ENCODE data around the gene MALT1.
"Not testable (repeated sequence)": the region's sequence is repeated elsewhere in the genome, so short reads cannot be mapped to it uniquely, and the experiment has no call there.

The MALT1 gene

DNA sequence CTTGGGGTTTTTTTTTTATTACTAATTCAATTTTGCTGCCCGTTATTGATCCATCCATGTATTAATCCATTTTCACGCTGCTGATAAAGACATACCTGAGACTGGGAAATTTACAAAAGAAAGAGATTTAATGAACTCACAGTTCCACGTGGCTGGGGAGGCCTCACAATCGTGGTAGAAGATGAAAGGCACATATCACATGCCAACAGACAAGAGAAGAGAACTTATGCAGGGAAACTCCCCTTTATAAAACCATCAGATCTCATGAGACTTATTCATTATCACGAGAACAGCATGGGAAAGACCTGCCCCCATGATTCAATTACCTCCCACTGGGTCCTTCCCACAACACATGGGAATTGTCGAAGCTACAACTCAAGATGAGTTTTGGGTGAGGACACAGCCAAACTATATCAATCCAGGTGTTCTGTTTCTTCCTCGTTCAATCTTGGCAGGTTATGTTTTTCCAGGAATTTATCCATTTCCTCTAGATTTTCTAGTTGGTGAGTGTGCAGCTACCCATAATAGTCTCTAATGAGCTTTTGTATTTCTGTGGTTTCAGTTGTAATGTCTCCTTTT, 18.0 kb upstream of the MALT1 start:
- WGBS, 2 experiments (ENCODE audit: insufficient coverage in 2 of 2), result 88 to 100% methylated on average over 1 to 4 of the region's 7 CpGs
- H3K4me3 ChIP-seq (ENCODE audit: extremely low read depth, insufficient read depth, low read length, poor library complexity, severe bottlenecking); H3K36me3 ChIP-seq (ENCODE audit: control insufficient read depth, insufficient read depth, low read length); H3K27ac ChIP-seq (ENCODE audit: low read depth, low read length, severe bottlenecking); H3K4me1 ChIP-seq (ENCODE audit: control insufficient read depth, insufficient read depth, low read length, poor library complexity, severe bottlenecking): not testable (repeated sequence)
- peaks cover 14% of the 10 kb centered on the region for H3K9me3 ChIP-seq (ENCODE audit: control insufficient read depth, low read length)

- 50% methylated on average over 1 of the region's 3 CpGs; no CpG with 5 or more reads in 1 of the 2 experiments for WGBS, 2 experiments (ENCODE audit: insufficient coverage in 2 of 2)
- Histone ChIP-seq H3K9me3 (ENCODE audit: control insufficient read depth, low read length) (peaks cover 14% of the 10 kb centered on the region), H3K36me3 (ENCODE audit: control insufficient read depth, insufficient read depth, low read length) (no peaks in the 10 kb centered on the region), H3K4me1 (ENCODE audit: control insufficient read depth, insufficient read depth, low read length, poor library complexity, severe bottlenecking) (no peaks in the 10 kb centered on the region), H3K4me3 (ENCODE audit: extremely low read depth, insufficient read depth, low read length, poor library complexity, severe bottlenecking) (no peak overlapping the region), H3K27ac (ENCODE audit: low read depth, low read length, severe bottlenecking) (no peak overlapping the region)
These were observed 17.3 kb upstream of the MALT1 start for GRCh38 chr18:58653814-58654509.

GRCh38 chr18:58654896-58655614, 16.2 kb upstream of the MALT1 start:
- Histone ChIP-seq H3K4me1 (ENCODE audit: control insufficient read depth, insufficient read depth, low read length, poor library complexity, severe bottlenecking) (no peaks in the 10 kb centered on the region), H3K27ac (ENCODE audit: low read depth, low read length, severe bottlenecking) (no peak overlapping the region), H3K9me3 (ENCODE audit: control insufficient read depth, low read length) (peaks cover 14% of the 10 kb centered on the region), H3K4me3 (ENCODE audit: extremely low read depth, insufficient read depth, low read length, poor library complexity, severe bottlenecking) (no peak overlapping the region), H3K36me3 (ENCODE audit: control insufficient read depth, insufficient read depth, low read length) (no peaks in the 10 kb centered on the region)
- 75% methylated on average over 1 of the region's 6 CpGs; no CpG with 5 or more reads in 1 of the 2 experiments for WGBS, 2 experiments (ENCODE audit: insufficient coverage in 2 of 2)

DNA sequence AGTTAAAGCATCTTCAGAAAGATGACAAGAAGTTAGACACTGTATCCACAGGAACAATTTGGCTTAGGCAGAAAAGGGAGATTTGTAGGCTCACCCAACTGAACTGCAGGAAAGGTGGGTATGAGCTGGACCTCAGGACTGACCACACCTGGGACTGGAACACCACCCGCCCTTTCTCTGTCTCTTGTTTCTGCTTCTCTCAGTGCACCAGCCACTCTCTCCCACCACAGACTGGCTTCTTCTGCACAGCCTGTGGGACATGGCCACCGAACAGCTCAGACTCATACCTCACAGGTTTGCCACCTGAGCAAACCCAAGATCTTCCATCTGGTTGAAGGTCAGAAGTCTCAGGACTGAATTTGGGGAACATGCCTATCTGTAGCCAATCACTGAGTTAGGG, 14.2 kb upstream of the MALT1 start:
- H3K4me1 ChIP-seq (ENCODE audit: control insufficient read depth, insufficient read depth, low read length, poor library complexity, severe bottlenecking), result no peaks in the 10 kb centered on the region
- no peak overlapping the region for H3K27ac ChIP-seq (ENCODE audit: low read depth, low read length, severe bottlenecking)
- 90 to 100% methylated on average over 2 of the region's 2 CpGs for WGBS, 2 experiments (ENCODE audit: insufficient coverage in 2 of 2)
- no peaks in the 10 kb centered on the region for H3K36me3 ChIP-seq (ENCODE audit: control insufficient read depth, insufficient read depth, low read length)
- peaks cover 14% of the 10 kb centered on the region for H3K9me3 ChIP-seq (ENCODE audit: control insufficient read depth, low read length)
- no peak overlapping the region for H3K4me3 ChIP-seq (ENCODE audit: extremely low read depth, insufficient read depth, low read length, poor library complexity, severe bottlenecking)

GRCh38 chr18:58657494-58657893, 13.8 kb upstream of the MALT1 start:
- H3K27ac ChIP-seq (ENCODE audit: low read depth, low read length, severe bottlenecking), result no peak overlapping the region
- H3K4me3 ChIP-seq (ENCODE audit: extremely low read depth, insufficient read depth, low read length, poor library complexity, severe bottlenecking), result no peak overlapping the region
- no peaks in the 10 kb centered on the region for H3K36me3 ChIP-seq (ENCODE audit: control insufficient read depth, insufficient read depth, low read length)
- WGBS, 2 experiments (ENCODE audit: insufficient coverage in 2 of 2), result no CpG with 5 or more reads among the region's 1 CpG
- peaks cover 14% of the 10 kb centered on the region for H3K9me3 ChIP-seq (ENCODE audit: control insufficient read depth, low read length)
- no peaks in the 10 kb centered on the region for H3K4me1 ChIP-seq (ENCODE audit: control insufficient read depth, insufficient read depth, low read length, poor library complexity, severe bottlenecking)

DNA sequence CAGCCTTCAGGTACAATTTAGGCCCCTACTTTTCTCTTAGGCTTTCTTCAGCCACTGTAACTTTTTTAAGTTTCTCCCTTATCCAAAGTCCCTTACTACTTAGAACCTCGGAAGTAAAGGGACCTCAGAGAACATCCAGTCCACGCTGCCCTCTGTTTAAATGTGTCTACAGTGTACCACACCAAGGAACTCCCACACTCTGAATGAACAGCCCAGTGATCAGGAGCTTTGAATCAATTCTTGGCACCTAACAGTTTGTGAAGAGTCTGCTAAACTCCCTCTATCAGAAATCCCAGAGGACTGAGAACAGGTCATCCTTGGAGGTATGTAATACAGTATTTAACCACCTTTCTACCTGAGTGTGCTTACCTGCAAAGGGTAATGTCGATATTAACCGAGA, 11.6 kb upstream of the MALT1 start:
- 100% methylated on average over 2 of the region's 4 CpGs; no CpG with 5 or more reads in 1 of the 2 experiments for WGBS, 2 experiments (ENCODE audit: insufficient coverage in 2 of 2)
- Histone ChIP-seq H3K27ac (ENCODE audit: low read depth, low read length, severe bottlenecking) (no peak overlapping the region), H3K9me3 (ENCODE audit: control insufficient read depth, low read length) (peaks cover 14% of the 10 kb centered on the region), H3K36me3 (ENCODE audit: control insufficient read depth, insufficient read depth, low read length) (no peaks in the 10 kb centered on the region), H3K4me3 (ENCODE audit: extremely low read depth, insufficient read depth, low read length, poor library complexity, severe bottlenecking) (no peak overlapping the region), H3K4me1 (ENCODE audit: control insufficient read depth, insufficient read depth, low read length, poor library complexity, severe bottlenecking) (no peaks in the 10 kb centered on the region)

DNA sequence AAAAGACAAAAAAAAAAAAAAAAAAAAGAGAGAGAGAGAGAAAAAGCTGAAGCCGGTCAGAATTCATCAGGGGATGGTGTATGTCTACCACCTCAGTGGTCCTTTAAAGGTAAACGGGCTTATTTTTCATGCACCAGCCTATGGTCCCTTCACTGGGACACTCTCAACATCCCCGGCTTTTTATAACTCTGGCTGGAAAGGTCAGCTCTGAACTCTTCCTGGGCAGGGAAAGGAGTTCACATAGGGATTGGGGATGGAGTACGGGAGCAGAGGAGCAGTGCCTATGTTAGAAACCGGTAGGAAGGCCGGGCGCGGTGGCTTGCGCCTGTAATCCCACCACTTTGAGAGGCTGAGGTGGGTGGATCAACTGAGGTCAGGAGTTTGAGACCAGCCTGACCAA, 10.3 kb upstream of the MALT1 start:
- Histone ChIP-seq H3K36me3 (ENCODE audit: control insufficient read depth, insufficient read depth, low read length) (no peaks in the 10 kb centered on the region), H3K4me1 (ENCODE audit: control insufficient read depth, insufficient read depth, low read length, poor library complexity, severe bottlenecking) (no peaks in the 10 kb centered on the region), H3K4me3 (ENCODE audit: extremely low read depth, insufficient read depth, low read length, poor library complexity, severe bottlenecking) (no peak overlapping the region), H3K27ac (ENCODE audit: low read depth, low read length, severe bottlenecking) (no peak overlapping the region), H3K9me3 (ENCODE audit: control insufficient read depth, low read length) (peaks cover 4% of the 10 kb centered on the region)
- 89 to 100% methylated on average over 4 to 7 of the region's 9 CpGs for WGBS, 2 experiments (ENCODE audit: insufficient coverage in 2 of 2)

GRCh38 chr18:58661423-58661822, 9.8 kb upstream of the MALT1 start:
- no peaks in the 10 kb centered on the region for H3K36me3 ChIP-seq (ENCODE audit: control insufficient read depth, insufficient read depth, low read length)
- H3K9me3 ChIP-seq (ENCODE audit: control insufficient read depth, low read length), result peaks cover 3% of the 10 kb centered on the region
- no peak overlapping the region for H3K27ac ChIP-seq (ENCODE audit: low read depth, low read length, severe bottlenecking)
- H3K4me3 ChIP-seq (ENCODE audit: extremely low read depth, insufficient read depth, low read length, poor library complexity, severe bottlenecking), result no peak overlapping the region
- WGBS, 2 experiments (ENCODE audit: insufficient coverage in 2 of 2), result 67 to 100% methylated on average over 1 of the region's 3 CpGs
- no peaks in the 10 kb centered on the region for H3K4me1 ChIP-seq (ENCODE audit: control insufficient read depth, insufficient read depth, low read length, poor library complexity, severe bottlenecking)

- Histone ChIP-seq H3K9me3 (ENCODE audit: control insufficient read depth, low read length) (no peaks in the 10 kb centered on the region), H3K36me3 (ENCODE audit: control insufficient read depth, insufficient read depth, low read length) (no peaks in the 10 kb centered on the region), H3K4me1 (ENCODE audit: control insufficient read depth, insufficient read depth, low read length, poor library complexity, severe bottlenecking) (no peaks in the 10 kb centered on the region), H3K27ac (ENCODE audit: low read depth, low read length, severe bottlenecking) (no peak overlapping the region), H3K4me3 (ENCODE audit: extremely low read depth, insufficient read depth, low read length, poor library complexity, severe bottlenecking) (no peak overlapping the region)
- WGBS, 2 experiments (ENCODE audit: insufficient coverage in 2 of 2), result 100% methylated on average over 3 of the region's 4 CpGs
These were observed 9.1 kb upstream of the MALT1 start for GRCh38 chr18:58662118-58662517.

DNA sequence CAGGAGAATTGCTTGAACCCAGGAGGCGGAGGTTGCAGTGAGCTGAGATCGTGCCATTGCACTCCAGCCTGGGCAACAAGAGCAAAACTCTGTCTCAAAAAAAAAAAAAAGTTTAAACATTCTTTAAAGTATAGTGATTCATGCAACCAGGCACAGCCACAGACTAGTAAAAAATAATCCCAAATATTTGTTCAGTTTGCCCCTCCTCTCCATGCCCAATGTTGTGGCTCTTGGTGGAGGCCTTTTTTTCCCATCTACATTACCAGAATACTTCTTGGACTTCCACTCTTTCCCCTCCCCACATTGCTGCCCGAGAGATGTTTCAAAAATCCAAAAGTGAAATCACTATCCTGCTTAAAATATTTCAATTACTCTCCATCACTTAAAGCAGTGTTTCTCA, 5.1 kb upstream of the MALT1 start:
- H3K4me3 ChIP-seq (ENCODE audit: extremely low read depth, insufficient read depth, low read length, poor library complexity, severe bottlenecking), result no peak overlapping the region
- no peak overlapping the region for H3K27ac ChIP-seq (ENCODE audit: low read depth, low read length, severe bottlenecking)
- no peaks in the 10 kb centered on the region for H3K9me3 ChIP-seq (ENCODE audit: control insufficient read depth, low read length)
- 100% methylated on average over 1 of the region's 3 CpGs for WGBS, 2 experiments (ENCODE audit: insufficient coverage in 2 of 2)
- no peaks in the 10 kb centered on the region for H3K36me3 ChIP-seq (ENCODE audit: control insufficient read depth, insufficient read depth, low read length)
- peaks cover 6% of the 10 kb centered on the region for H3K4me1 ChIP-seq (ENCODE audit: control insufficient read depth, insufficient read depth, low read length, poor library complexity, severe bottlenecking)

DNA sequence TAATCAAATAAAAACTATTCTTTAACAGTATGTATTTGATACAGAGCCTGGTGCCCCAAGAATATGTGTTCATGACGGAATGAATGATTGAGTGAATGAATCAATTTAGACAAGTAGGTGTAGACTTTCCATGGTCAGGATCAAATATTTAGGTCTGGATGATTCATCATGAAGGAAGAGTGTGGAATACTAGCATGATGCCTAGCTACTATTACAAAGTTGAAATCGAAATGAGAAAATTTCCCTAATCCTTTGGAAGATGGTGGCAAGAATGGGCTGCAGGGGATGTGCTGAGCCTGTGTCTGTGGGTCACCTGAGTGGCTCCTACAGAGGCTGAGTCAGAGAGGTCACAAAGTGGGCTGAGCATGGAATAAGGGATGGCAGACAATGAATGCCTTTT, 3.1 kb upstream of the MALT1 start:
- Histone ChIP-seq H3K4me1 (ENCODE audit: control insufficient read depth, insufficient read depth, low read length, poor library complexity, severe bottlenecking) (peaks cover 6% of the 10 kb centered on the region), H3K27ac (ENCODE audit: low read depth, low read length, severe bottlenecking) (no peak overlapping the region), H3K4me3 (ENCODE audit: extremely low read depth, insufficient read depth, low read length, poor library complexity, severe bottlenecking) (no peak overlapping the region), H3K36me3 (ENCODE audit: control insufficient read depth, insufficient read depth, low read length) (no peaks in the 10 kb centered on the region), H3K9me3 (ENCODE audit: control insufficient read depth, low read length) (no peaks in the 10 kb centered on the region)
- 93 to 100% methylated on average over 2 of the region's 2 CpGs for WGBS, 2 experiments (ENCODE audit: insufficient coverage in 2 of 2)

Measured in mesodermal cell (in vitro differentiated cells).